Measurements from ENCODE around the gene AGPAT1. TPM values are rescaled to one million over a fixed set of nuclear protein-coding genes. Genes with fewer than 3 reads are reported as not detected.

AGPAT1 gene
- total RNA-seq, 1 experiment from 2014 or later = 55.6 TPM

DNA sequence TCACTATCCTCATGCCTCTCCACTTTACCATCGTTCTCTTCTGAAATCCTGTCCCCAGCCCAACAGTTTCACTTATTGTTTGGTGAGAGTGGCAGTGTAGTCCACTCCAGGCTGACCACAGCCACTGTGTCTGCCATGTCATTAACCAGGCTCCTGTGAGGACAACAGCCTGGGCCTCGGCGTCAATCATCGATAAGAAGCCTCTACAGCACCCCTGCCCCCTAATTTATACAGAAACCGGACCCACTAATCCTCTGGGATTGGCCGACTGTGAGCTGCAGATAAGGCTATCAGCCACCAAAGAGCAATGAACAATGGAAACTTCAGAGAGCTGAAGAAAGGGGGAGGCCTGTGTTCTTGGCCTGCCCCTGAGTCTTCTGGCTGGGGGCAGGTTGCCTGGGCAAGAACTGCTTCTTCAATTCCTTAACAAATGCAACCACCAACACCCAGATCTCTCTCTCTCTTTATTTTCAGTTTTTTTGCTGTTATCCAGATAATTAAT, 8.1 kb downstream of the AGPAT1 start:
- ChIA-PET RAD21 (ENCODE audit: low non-redundant PET in 1 of 2, low total read pairs in 2 of 2, uncharacterized antibody in 2 of 2, unreplicated experiment in 2 of 2) (no interaction called here), CTCF (no interaction called here), POLR2A (no interaction called here)
- Histone ChIP-seq H2AFZ (ENCODE audit: low read depth, low read length, poor library complexity, severe bottlenecking) (no peak overlapping the region), H3K36me3 (ENCODE audit: control insufficient read depth in 1 of 2, insufficient read depth in 2 of 2, low read length in 2 of 2) (peaks cover 4 to 15% of the 10 kb centered on the region in 2 experiments; a peak in 3 of 4 replicates), H3K9me3 (ENCODE audit: control insufficient read depth in 1 of 2, insufficient read depth in 1 of 2, low read depth in 1 of 2, low read length in 2 of 2) (no peaks in the 10 kb centered on the region), H3K27ac (ENCODE audit: low read depth, low read length) (no peak overlapping the region), H3K79me2 (ENCODE audit: insufficient read depth, low read length) (no peaks in the 10 kb centered on the region), H3K9ac (ENCODE audit: low read length) (no peak overlapping the region), H3K9me2 (ENCODE audit: insufficient read depth) (no peaks in the 10 kb centered on the region), H3K27me3 (ENCODE audit: insufficient read depth, low read length) (no peaks in the 10 kb centered on the region), H3K4me2 (ENCODE audit: low read length) (no peak overlapping the region), H4K20me1 (ENCODE audit: insufficient read depth) (no peaks in the 10 kb centered on the region), H3K4me1 (ENCODE audit: control insufficient read depth in 1 of 2, insufficient read depth in 2 of 2, low read length in 2 of 2) (peaks cover 0 to 5% of the 10 kb centered on the region in 2 experiments; a peak in 3 of 4 replicates), H3K4me3 (replicated peaks in 1 of 2; ENCODE audit: low read depth in 1 of 2, low read length in 2 of 2) (no peak overlapping the region)
- intact Hi-C loops (cut with micrococcal nuclease) = no loop called here
- ATAC-seq (no peak), DNase-seq (ENCODE audit: low read depth, low spot score) (no peak)
- TF ChIP-seq SIN3A (IDR thresholded peaks at IDR 0.05; ENCODE audit: low read depth) (no peak), CBX3 (IDR thresholded peaks at IDR 0.05; ENCODE audit: low read depth) (no peak), ELF1 (IDR thresholded peaks at IDR 0.05; ENCODE audit: borderline replicate concordance, low read depth) (no peak), EZH2 (IDR thresholded peaks at IDR 0.05) (no peak), YY1 (IDR thresholded peaks at IDR 0.05; ENCODE audit: extremely low read depth, insufficient replicate concordance, low read depth, low read length) (no peak), TCF7L2 (IDR thresholded peaks at IDR 0.05; ENCODE audit: borderline replicate concordance, extremely low read depth, insufficient read depth, insufficient read length) (no peak), EZH2phosphoT487 (IDR thresholded peaks at IDR 0.05; ENCODE audit: borderline replicate concordance) (no peak), CEBPB (IDR thresholded peaks at IDR 0.05; ENCODE audit: low read depth) (no peak), POLR2A (IDR thresholded peaks at IDR 0.05; ENCODE audit: borderline replicate concordance, extremely low read depth, insufficient read depth, insufficient read length) (no peak), FOSL1 (IDR thresholded peaks at IDR 0.05; ENCODE audit: low read depth) (no peak), RAD21 (IDR thresholded peaks at IDR 0.05; ENCODE audit: low read depth) (no peak), SP1 (IDR thresholded peaks at IDR 0.05; ENCODE audit: low read depth) (no peak)
- TF ChIP-seq, protein P1, sequence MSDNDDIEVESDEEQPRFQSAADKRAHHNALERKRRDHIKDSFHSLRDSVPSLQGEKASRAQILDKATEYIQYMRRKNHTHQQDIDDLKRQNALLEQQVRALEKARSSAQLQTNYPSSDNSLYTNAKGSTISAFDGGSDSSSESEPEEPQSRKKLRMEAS (IDR thresholded peaks at IDR 0.05) = no peak
- TF ChIP-seq, protein P2, sequence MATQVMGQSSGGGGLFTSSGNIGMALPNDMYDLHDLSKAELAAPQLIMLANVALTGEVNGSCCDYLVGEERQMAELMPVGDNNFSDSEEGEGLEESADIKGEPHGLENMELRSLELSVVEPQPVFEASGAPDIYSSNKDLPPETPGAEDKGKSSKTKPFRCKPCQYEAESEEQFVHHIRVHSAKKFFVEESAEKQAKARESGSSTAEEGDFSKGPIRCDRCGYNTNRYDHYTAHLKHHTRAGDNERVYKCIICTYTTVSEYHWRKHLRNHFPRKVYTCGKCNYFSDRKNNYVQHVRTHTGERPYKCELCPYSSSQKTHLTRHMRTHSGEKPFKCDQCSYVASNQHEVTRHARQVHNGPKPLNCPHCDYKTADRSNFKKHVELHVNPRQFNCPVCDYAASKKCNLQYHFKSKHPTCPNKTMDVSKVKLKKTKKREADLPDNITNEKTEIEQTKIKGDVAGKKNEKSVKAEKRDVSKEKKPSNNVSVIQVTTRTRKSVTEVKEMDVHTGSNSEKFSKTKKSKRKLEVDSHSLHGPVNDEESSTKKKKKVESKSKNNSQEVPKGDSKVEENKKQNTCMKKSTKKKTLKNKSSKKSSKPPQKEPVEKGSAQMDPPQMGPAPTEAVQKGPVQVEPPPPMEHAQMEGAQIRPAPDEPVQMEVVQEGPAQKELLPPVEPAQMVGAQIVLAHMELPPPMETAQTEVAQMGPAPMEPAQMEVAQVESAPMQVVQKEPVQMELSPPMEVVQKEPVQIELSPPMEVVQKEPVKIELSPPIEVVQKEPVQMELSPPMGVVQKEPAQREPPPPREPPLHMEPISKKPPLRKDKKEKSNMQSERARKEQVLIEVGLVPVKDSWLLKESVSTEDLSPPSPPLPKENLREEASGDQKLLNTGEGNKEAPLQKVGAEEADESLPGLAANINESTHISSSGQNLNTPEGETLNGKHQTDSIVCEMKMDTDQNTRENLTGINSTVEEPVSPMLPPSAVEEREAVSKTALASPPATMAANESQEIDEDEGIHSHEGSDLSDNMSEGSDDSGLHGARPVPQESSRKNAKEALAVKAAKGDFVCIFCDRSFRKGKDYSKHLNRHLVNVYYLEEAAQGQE (IDR thresholded peaks at IDR 0.05; ENCODE audit: low read depth) = no peak
- TF ChIP-seq, protein P3, sequence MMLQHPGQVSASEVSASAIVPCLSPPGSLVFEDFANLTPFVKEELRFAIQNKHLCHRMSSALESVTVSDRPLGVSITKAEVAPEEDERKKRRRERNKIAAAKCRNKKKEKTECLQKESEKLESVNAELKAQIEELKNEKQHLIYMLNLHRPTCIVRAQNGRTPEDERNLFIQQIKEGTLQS (IDR thresholded peaks at IDR 0.05) = no peak
- TF ChIP-seq, protein P4, sequence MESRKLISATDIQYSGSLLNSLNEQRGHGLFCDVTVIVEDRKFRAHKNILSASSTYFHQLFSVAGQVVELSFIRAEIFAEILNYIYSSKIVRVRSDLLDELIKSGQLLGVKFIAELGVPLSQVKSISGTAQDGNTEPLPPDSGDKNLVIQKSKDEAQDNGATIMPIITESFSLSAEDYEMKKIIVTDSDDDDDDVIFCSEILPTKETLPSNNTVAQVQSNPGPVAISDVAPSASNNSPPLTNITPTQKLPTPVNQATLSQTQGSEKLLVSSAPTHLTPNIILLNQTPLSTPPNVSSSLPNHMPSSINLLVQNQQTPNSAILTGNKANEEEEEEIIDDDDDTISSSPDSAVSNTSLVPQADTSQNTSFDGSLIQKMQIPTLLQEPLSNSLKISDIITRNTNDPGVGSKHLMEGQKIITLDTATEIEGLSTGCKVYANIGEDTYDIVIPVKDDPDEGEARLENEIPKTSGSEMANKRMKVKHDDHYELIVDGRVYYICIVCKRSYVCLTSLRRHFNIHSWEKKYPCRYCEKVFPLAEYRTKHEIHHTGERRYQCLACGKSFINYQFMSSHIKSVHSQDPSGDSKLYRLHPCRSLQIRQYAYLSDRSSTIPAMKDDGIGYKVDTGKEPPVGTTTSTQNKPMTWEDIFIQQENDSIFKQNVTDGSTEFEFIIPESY (IDR thresholded peaks at IDR 0.05; ENCODE audit: extremely low read depth, insufficient replicate concordance, low read length) = no peak
- TSS peak; percentile 33 for BruUV-seq (replicated peaks)

All from HCT116 (cell line).